GM12878 (cell line): ENCODE measurements around the gene FAR2. TPM values are rescaled to one million over a fixed set of nuclear protein-coding genes. Genes with fewer than 3 reads are reported as not detected.

ENCODE experiments used
- ATAC-seq: fragments of 200-7000 bp; cut with Tn5 transposase; 3 replicates; pipeline ENCODE4 v1.9.1; 2020; ENCODE audit warnings: mild to moderate bottlenecking, moderate library complexity
- BruUV-seq: library from RNA; stranded (reverse); fragments of 400-500 nt; replicated peaks from 2 replicates; lab custom pipeline; 2021; lab: Mats Ljungman, UMichigan
- CTCF ChIA-PET: fragments of 300-600 bp; sonication (Branson Sonifier 250); formaldehyde crosslinking; extraction: SDS; loops from one replicate; lab custom pipeline; 2021; ENCODE audit warnings: inconsistent platforms; lab: Yijun Ruan, JAX
- POLR2A ChIA-PET: fragments of 350-600 bp; formaldehyde crosslinking; extraction: SDS; loops from one replicate; lab custom pipeline; 2021; ENCODE audit warnings: inconsistent platforms; lab: Charles Lee
- RAD21 ChIA-PET: fragments of 300-600 bp; sonication (Branson Sonifier 250); formaldehyde crosslinking; loops from one replicate; lab custom pipeline; 2023; ENCODE audit warnings: antibody characterized with exemption; ENCODE audit not compliant: unreplicated experiment; lab: Charles Lee
- SMC1A ChIA-PET: fragments of 300-600 bp; sonication (Branson Sonifier 250); formaldehyde crosslinking; loops from one replicate; lab custom pipeline; 2023; ENCODE audit not compliant: unreplicated experiment, uncharacterized antibody; lab: Charles Lee
- DNase-seq: peaks from one replicate; pipeline ENCODE4 v3.0.0-alpha.2; 2011; ENCODE audit warnings: low read depth, low spot score
- FAIRE-seq: peaks from 3 replicates; lab custom pipeline; 2011; peaks lifted over from hg19 to GRCh38; lab: Jason Lieb, UNC
- H2AFZ ChIP-seq: 2 replicates; pipeline ENCODE4 v1.6.0; 2011; ENCODE audit warnings: low read depth, low read length, control low read depth; ENCODE audit not compliant: control insufficient read depth
- H3K27ac ChIP-seq: 2 replicates; pipeline ENCODE4 v1.5.1; 2011; ENCODE audit warnings: control low read depth; ENCODE audit not compliant: control insufficient read depth, insufficient read depth
- H3K27me3 ChIP-seq, 2 experiments: replicated peaks in 1 of 2; 2 replicates each; pipeline versions ENCODE4 v1.6.0 to v1.6.1; 2011; ENCODE audit warnings: low read length in 1 of 2; ENCODE audit not compliant: control insufficient read depth in 2 of 2, insufficient read depth in 2 of 2
- H3K36me3 ChIP-seq, 2 experiments: 2 replicates each; pipeline ENCODE4 v1.5.1; 2011; ENCODE audit warnings: low read length in 1 of 2; ENCODE audit not compliant: control insufficient read depth in 2 of 2, insufficient read depth in 2 of 2
- H3K4me1 ChIP-seq: 2 replicates; pipeline ENCODE4 v1.6.1; 2011; ENCODE audit warnings: mild to moderate bottlenecking, low read length, moderate library complexity, mixed read lengths; ENCODE audit not compliant: control insufficient read depth, insufficient read depth
- H3K4me2 ChIP-seq: 2 replicates; pipeline ENCODE4 v1.6.0; 2011; ENCODE audit warnings: control low read depth; ENCODE audit not compliant: control insufficient read depth, insufficient read depth
- H3K4me3 ChIP-seq: fragments of 200-600 bp; sonication (generic); 2 replicates; pipeline ENCODE4 v1.5.1; 2016
- H3K79me2 ChIP-seq: 2 replicates; pipeline ENCODE4 v1.6.0; 2011; ENCODE audit warnings: low read length; ENCODE audit not compliant: control insufficient read depth, insufficient read depth
- H3K9ac ChIP-seq: 2 replicates; pipeline ENCODE4 v1.8.0; 2011; ENCODE audit warnings: low read length, control low read depth, mixed read lengths; ENCODE audit not compliant: control insufficient read depth, insufficient read depth
- H3K9me3 ChIP-seq: replicated peaks from 3 replicates; pipeline ENCODE4 v1.5.1; 2011; ENCODE audit warnings: mild to moderate bottlenecking, low read length; ENCODE audit not compliant: control insufficient read depth, insufficient read depth
- H4K20me1 ChIP-seq: 2 replicates; pipeline ENCODE4 v1.6.0; 2011; ENCODE audit not compliant: control insufficient read depth, insufficient read depth
- BHLHE40 ChIP-seq, 2 experiments: fragments of 450-650 bp in 1 of 2; IDR thresholded peaks; 2 replicates each; pipeline ENCODE4 v1.6.1; 2011 to 2017; ENCODE audit warnings: low read depth in 2 of 2, borderline replicate concordance in 1 of 2, improper control_type of control experiment in 1 of 2, low read length in 1 of 2, mild to moderate bottlenecking in 1 of 2
- EGR1 ChIP-seq, 2 experiments: IDR thresholded peaks; 1 replicate in 1 of 2; 2 replicates in 1 of 2; pipeline ENCODE4 v1.6.1; 2011 to 2012; ENCODE audit warnings: low read depth in 2 of 2, low read length in 2 of 2, borderline replicate concordance in 1 of 2, mild to moderate bottlenecking in 1 of 2, moderate library complexity in 1 of 2
- MEF2A ChIP-seq: IDR thresholded peaks from 2 replicates; pipeline ENCODE4 v1.6.1; 2011; ENCODE audit warnings: low read depth, mild to moderate bottlenecking, low read length, moderate library complexity; ENCODE audit not compliant: insufficient read depth
- NKRF ChIP-seq: fragments of 450-650 bp; conservative IDR thresholded peaks from 2 replicates; pipeline ENCODE4 v1.6.1; 2017; ENCODE audit warnings: mild to moderate bottlenecking, moderate library complexity
- RB1 ChIP-seq: fragments of 450-650 bp; formaldehyde crosslinking; IDR thresholded peaks from 2 replicates; pipeline ENCODE4 v1.6.1; 2017; ENCODE audit warnings: mild to moderate bottlenecking, borderline replicate concordance
- RELB ChIP-seq: fragments of 450-650 bp; IDR thresholded peaks from 2 replicates; pipeline ENCODE4 v1.6.1; 2017; ENCODE audit warnings: low read depth, mild to moderate bottlenecking, moderate library complexity
- SMAD1 ChIP-seq: fragments of 450-650 bp; IDR thresholded peaks from 2 replicates; pipeline ENCODE4 v1.6.1; 2018; ENCODE audit warnings: mild to moderate bottlenecking, low read depth; ENCODE audit not compliant: partially characterized antibody
- ZNF384 ChIP-seq: IDR thresholded peaks from 2 replicates; pipeline ENCODE4 v1.6.1; 2012; ENCODE audit warnings: low read depth, mild to moderate bottlenecking, low read length, improper control_type of control experiment, borderline replicate concordance
- WGBS: methylation state at CpG from one replicate; pipeline ENCODE4 v1.1.6; 2016; ENCODE audit warnings: low lambda C conversion rate; ENCODE audit not compliant: insufficient replicate concordance, insufficient coverage; ENCODE audit errors: missing lambda C conversion rate; 5-methylcytosine and 5-hydroxymethylcytosine counted together
- in situ Hi-C: fragments of 300-500 bp; cut with MboI; formaldehyde crosslinking; loops from 9 replicates; pipeline ENCODE4 v1.14.3; 2018; ENCODE audit warnings: mixed read lengths
- intact Hi-C: fragments of 100-400 bp; cut with micrococcal nuclease; formaldehyde crosslinking; loops from one replicate; pipeline ENCODE4 v1.14.2; 2022; ENCODE audit not compliant: unreplicated experiment
- polyA plus RNA-seq, 11 experiments: library from polyadenylated mRNA; depleted of rRNA in 4 of 11; unstranded in 6 of 11; stranded (reverse) in 5 of 11; fragments of >200 nt; fragmentation: Nextera tagmentation in 4 of 11; fragmentation: Illumina TruSeq in 1 of 11; extraction: Ambion mirVana in 4 of 11; extraction: Trizol in 1 of 11; gene quantifications; 1 replicate in 1 of 11; 2 replicates in 10 of 11; pipeline versions ENCODE4 v1.2.1 to v1.2.3, GENCODE V29; 2011 to 2016; ENCODE audit warnings: inconsistent platforms in 2 of 11, missing spikeins in 2 of 11, low read depth in 1 of 11
- total RNA-seq, 4 experiments: library from RNA; depleted of rRNA in 3 of 4; stranded (reverse); fragments of >200 nt in 3 of 4; fragmentation: Illumina TruSeq in 1 of 4; extraction: Trizol in 1 of 4; gene quantifications; 2 replicates each; pipeline versions ENCODE4 v1.2.1 to v1.2.3, GENCODE V29; 2013 to 2021

Gene FAR2
- total and polyA plus RNA-seq, 10 of the 15 experiments (the other 5 are each of a cell fraction or from before 2014, with no cell fraction given) = 0.50 to 1.1 (median 0.65) TPM

- Histone ChIP-seq H3K9me3 (no peaks in the 10 kb centered on the region), H3K36me3 (no peaks in the 10 kb centered on the region), H3K9ac (peak overlapping the region; percentile 24; the same call in 1 of the 2 replicates), H2AFZ (peak overlapping the region; percentile 81), H3K79me2 (no peaks in the 10 kb centered on the region), H3K4me2 (peak overlapping the region; percentile 88), H3K27me3 (no peaks in the 10 kb centered on the region; a peak in 2 of 4 replicates), H4K20me1 (no peaks in the 10 kb centered on the region), H3K4me3 (peak overlapping the region; percentile 81), H3K4me1 (peaks cover 4% of the 10 kb centered on the region; the same call in 1 of the 2 replicates), H3K27ac (no peak overlapping the region)
- FAIRE-seq (no peak), DNase-seq (no peak), ATAC-seq (no peak)
- TF ChIP-seq BHLHE40 (IDR thresholded peaks at IDR 0.05; ENCODE audit: borderline replicate concordance in 1 of 2, low read depth in 2 of 2, low read length in 1 of 2) (0 out of 4 replicates have a peak, but pooled peaks of 1 of the 2 experiments have one; percentile 21), MEF2A (no peak)
- intact Hi-C loops (no loop called here), in situ Hi-C loops (no loop called here)
- ChIA-PET RAD21 (no interaction called here), POLR2A (interaction anchor here (0.6 kb wide), 1 partner anchor 20 kb away, joined by 3 read pairs; no protein-coding TSS in a partner anchor), CTCF (interaction anchor here (0.7 to 1.4 kb wide), 4 partner anchors 16 to 170 kb away, joined by 3 to 5 read pairs (median 3); no protein-coding TSS in a partner anchor), SMC1A (interaction anchor here (0.8 to 1.6 kb wide), 4 partner anchors 14 to 173 kb away, joined by 3 read pairs; no protein-coding TSS in a partner anchor)
- no TSS peak for BruUV-seq
- WGBS = 14% methylated on average over 14 of the region's 14 CpGs
These were observed 1.1 kb upstream of the FAR2 start for GRCh38 chr12:29147731-29148595.

DNA sequence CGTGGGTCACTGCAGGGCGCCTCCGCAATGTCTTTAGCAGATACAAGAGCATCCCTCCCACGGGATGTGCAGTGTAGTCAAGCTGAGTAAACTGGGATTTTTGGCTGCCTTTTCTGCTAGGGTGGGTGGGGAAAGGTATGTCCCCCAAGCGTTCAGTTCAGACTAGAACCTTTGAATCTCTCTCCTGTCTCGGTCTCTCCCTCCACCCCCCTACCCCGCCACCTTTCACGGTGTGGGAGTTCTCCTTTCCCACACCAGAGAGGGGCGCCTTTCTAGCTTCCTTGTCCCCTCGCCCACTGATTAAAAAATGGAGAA is 525 bp upstream of the FAR2 start:
- Histone ChIP-seq H4K20me1 (no peaks in the 10 kb centered on the region), H3K4me1 (peaks cover 4% of the 10 kb centered on the region; the same call in 1 of the 2 replicates), H2AFZ (peak overlapping the region; percentile 81), H3K27ac (no peak overlapping the region; the same call in 1 of the 2 replicates), H3K9ac (peak overlapping the region; percentile 64; the same call in 1 of the 2 replicates), H3K4me3 (peak overlapping the region; percentile 81), H3K9me3 (no peaks in the 10 kb centered on the region), H3K4me2 (peak overlapping the region; percentile 88), H3K79me2 (no peaks in the 10 kb centered on the region), H3K27me3 (no peaks in the 10 kb centered on the region; a peak in 2 of 4 replicates), H3K36me3 (no peaks in the 10 kb centered on the region)
- FAIRE-seq = no peak
- ATAC-seq = peak; percentile 22; the same call in 2 of the 3 replicates
- in situ Hi-C loops = no loop called here
- intact Hi-C loops = no loop called here
- ChIA-PET RAD21 (no interaction called here), CTCF (interaction anchor here (0.7 to 1.0 kb wide), 3 partner anchors 15 to 73 kb away, joined by 3 read pairs; no protein-coding TSS in a partner anchor), SMC1A (interaction anchor here (0.8 to 1.6 kb wide), 2 partner anchors 15 to 61 kb away, joined by 3 read pairs; no protein-coding TSS in a partner anchor), POLR2A (no interaction called here)
- no TSS peak for BruUV-seq
- 20% methylated on average over 7 of the region's 10 CpGs for WGBS
- DNase-seq = no peak
- TF ChIP-seq RELB (no peak), ZNF384 (no peak), RB1 (no peak), SMAD1 (no peak), NKRF (no peak), EGR1 (IDR thresholded peaks at IDR 0.05; ENCODE audit: borderline replicate concordance in 1 of 2, low read depth in 2 of 2, low read length in 2 of 2) (no peak)
